Astrocyte (in vitro differentiated cells and primary cell): ENCODE results near the gene HMGN3. TPM values are rescaled to one million over a fixed set of nuclear protein-coding genes. Genes with fewer than 3 reads are reported as not detected.

Experiments
- DNase-seq: peaks from one replicate; pipeline ENCODE4 v3.0.0-alpha.2; 2010; ENCODE audit warnings: low read depth
- FAIRE-seq: peaks from 2 replicates; lab custom pipeline; 2011; peaks lifted over from hg19 to GRCh38; lab: Jason Lieb, UNC
- H2AFZ ChIP-seq: 2 replicates; pipeline ENCODE4 v1.6.0; 2012; ENCODE audit warnings: low read depth, low read length, inconsistent platforms
- H3K27ac ChIP-seq: 2 replicates; pipeline ENCODE4 v1.5.1; 2011; ENCODE audit warnings: low read depth, low read length, inconsistent platforms
- H3K27me3 ChIP-seq: 2 replicates; pipeline ENCODE4 v1.6.0; 2011; ENCODE audit warnings: low read length, inconsistent platforms; ENCODE audit not compliant: insufficient read depth
- H3K36me3 ChIP-seq: 2 replicates; pipeline ENCODE4 v1.5.1; 2011; ENCODE audit warnings: low read length, inconsistent platforms; ENCODE audit not compliant: insufficient read depth
- H3K4me1 ChIP-seq: 2 replicates; pipeline ENCODE4 v1.5.1; 2011; ENCODE audit warnings: low read length, inconsistent platforms; ENCODE audit not compliant: insufficient read depth
- H3K4me2 ChIP-seq: 2 replicates; pipeline ENCODE4 v1.6.0; 2012; ENCODE audit warnings: low read length, inconsistent platforms
- H3K4me3 ChIP-seq: 2 replicates; pipeline ENCODE4 v1.5.1; 2011; ENCODE audit warnings: low read depth, mild to moderate bottlenecking, low read length, inconsistent platforms; ENCODE audit not compliant: insufficient read depth
- H3K79me2 ChIP-seq: 2 replicates; pipeline ENCODE4 v1.6.0; 2012; ENCODE audit warnings: mild to moderate bottlenecking, low read length, inconsistent platforms; ENCODE audit not compliant: insufficient read depth
- H3K9ac ChIP-seq: 2 replicates; pipeline ENCODE4 v1.6.0; 2012; ENCODE audit warnings: mild to moderate bottlenecking, low read length, inconsistent platforms
- H3K9me3 ChIP-seq: 2 replicates; pipeline ENCODE4 v1.5.1; 2012; ENCODE audit warnings: low read depth, mild to moderate bottlenecking, low read length, inconsistent platforms; ENCODE audit not compliant: insufficient read depth
- H4K20me1 ChIP-seq: 2 replicates; pipeline ENCODE4 v1.6.0; 2012; ENCODE audit warnings: low read length, inconsistent platforms; ENCODE audit not compliant: insufficient read depth
- H3K27ac Mint-ChIP-seq: one replicate; pipeline ENCODE4 v1.8.0; 2021; ENCODE audit warnings: mild to moderate bottlenecking, mixed read lengths; ENCODE audit not compliant: unreplicated experiment
- H3K27me3 Mint-ChIP-seq: one replicate; pipeline ENCODE4 v1.8.0; 2021; ENCODE audit warnings: low read depth, mixed read lengths; ENCODE audit not compliant: unreplicated experiment
- H3K36me3 Mint-ChIP-seq: one replicate; pipeline ENCODE4 v1.8.0; 2021; ENCODE audit warnings: low read depth, mixed read lengths; ENCODE audit not compliant: unreplicated experiment
- H3K4me1 Mint-ChIP-seq: one replicate; pipeline ENCODE4 v1.8.0; 2021; ENCODE audit warnings: low read depth, mixed read lengths; ENCODE audit not compliant: unreplicated experiment
- H3K4me3 Mint-ChIP-seq: one replicate; pipeline ENCODE4 v1.8.0; 2021; ENCODE audit warnings: mild to moderate bottlenecking, moderate library complexity, mixed read lengths; ENCODE audit not compliant: unreplicated experiment
- H3K9me3 Mint-ChIP-seq: one replicate; pipeline ENCODE4 v1.8.0; 2021; ENCODE audit warnings: mild to moderate bottlenecking, mixed read lengths; ENCODE audit not compliant: unreplicated experiment
- EZH2 ChIP-seq: IDR thresholded peaks from 2 replicates; pipeline ENCODE4 v1.6.1; 2012; ENCODE audit warnings: mild to moderate bottlenecking, low read length, inconsistent platforms; ENCODE audit not compliant: insufficient read depth
- total RNA-seq: library from RNA; stranded (reverse); gene quantifications from 2 replicates; pipeline ENCODE4 v1.2.1, GENCODE V29; 2021
- TF ChIP-seq, protein P1 (sequence below): IDR thresholded peaks from 2 replicates; pipeline ENCODE4 v1.5.1; 2011; ENCODE audit warnings: low read depth, mild to moderate bottlenecking, inconsistent platforms, low read length, moderate library complexity; ENCODE audit not compliant: insufficient read depth

HMGN3 gene
- total RNA-seq, 1 donor from 2014 or later: 71.5 TPM

DNA sequence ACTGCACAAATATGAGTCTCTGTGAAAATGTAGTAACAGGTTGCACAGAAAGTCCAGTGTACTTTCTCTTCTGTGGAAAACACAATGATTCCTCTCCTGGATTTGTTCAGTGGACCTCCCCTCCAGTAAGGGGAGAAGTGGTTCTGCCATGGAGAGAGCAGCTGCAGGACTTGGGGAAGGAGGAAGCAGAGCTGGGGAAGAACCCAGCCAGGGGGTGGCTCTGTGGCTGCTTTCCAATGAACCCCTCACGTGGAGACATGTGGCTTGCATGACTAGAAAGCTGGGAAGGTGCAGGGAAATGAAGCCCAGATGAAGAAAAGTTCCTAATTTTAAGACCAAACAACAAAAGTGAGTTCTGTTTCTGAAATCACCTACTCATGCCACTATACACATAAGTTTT, 31.9 kb downstream of the HMGN3 start:
- Histone ChIP-seq H3K9me3 (no peaks in the 10 kb centered on the region), H3K4me1 (no peaks in the 10 kb centered on the region), H2AFZ (no peak overlapping the region), H3K4me2 (no peak overlapping the region), H4K20me1 (no peaks in the 10 kb centered on the region), H3K36me3 (peaks cover 5% of the 10 kb centered on the region), H3K4me3 (no peak overlapping the region), H3K27me3 (no peaks in the 10 kb centered on the region), H3K27ac (no peak overlapping the region), H3K79me2 (no peaks in the 10 kb centered on the region), H3K9ac (no peak overlapping the region)
- no peak for FAIRE-seq
- peaks cover 2% of the 10 kb centered on the region for H3K9me3 Mint-ChIP-seq
- no peak for TF ChIP-seq EZH2
- TF ChIP-seq, protein P1, sequence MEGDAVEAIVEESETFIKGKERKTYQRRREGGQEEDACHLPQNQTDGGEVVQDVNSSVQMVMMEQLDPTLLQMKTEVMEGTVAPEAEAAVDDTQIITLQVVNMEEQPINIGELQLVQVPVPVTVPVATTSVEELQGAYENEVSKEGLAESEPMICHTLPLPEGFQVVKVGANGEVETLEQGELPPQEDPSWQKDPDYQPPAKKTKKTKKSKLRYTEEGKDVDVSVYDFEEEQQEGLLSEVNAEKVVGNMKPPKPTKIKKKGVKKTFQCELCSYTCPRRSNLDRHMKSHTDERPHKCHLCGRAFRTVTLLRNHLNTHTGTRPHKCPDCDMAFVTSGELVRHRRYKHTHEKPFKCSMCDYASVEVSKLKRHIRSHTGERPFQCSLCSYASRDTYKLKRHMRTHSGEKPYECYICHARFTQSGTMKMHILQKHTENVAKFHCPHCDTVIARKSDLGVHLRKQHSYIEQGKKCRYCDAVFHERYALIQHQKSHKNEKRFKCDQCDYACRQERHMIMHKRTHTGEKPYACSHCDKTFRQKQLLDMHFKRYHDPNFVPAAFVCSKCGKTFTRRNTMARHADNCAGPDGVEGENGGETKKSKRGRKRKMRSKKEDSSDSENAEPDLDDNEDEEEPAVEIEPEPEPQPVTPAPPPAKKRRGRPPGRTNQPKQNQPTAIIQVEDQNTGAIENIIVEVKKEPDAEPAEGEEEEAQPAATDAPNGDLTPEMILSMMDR: no peak
- no peak for DNase-seq
- H3K36me3 Mint-ChIP-seq: peaks cover 25% of the 10 kb centered on the region
- no peak overlapping the region for H3K4me3 Mint-ChIP-seq
- H3K27ac Mint-ChIP-seq: no peak overlapping the region
- H3K27me3 Mint-ChIP-seq: no peaks in the 10 kb centered on the region
- H3K4me1 Mint-ChIP-seq: no peaks in the 10 kb centered on the region

DNA sequence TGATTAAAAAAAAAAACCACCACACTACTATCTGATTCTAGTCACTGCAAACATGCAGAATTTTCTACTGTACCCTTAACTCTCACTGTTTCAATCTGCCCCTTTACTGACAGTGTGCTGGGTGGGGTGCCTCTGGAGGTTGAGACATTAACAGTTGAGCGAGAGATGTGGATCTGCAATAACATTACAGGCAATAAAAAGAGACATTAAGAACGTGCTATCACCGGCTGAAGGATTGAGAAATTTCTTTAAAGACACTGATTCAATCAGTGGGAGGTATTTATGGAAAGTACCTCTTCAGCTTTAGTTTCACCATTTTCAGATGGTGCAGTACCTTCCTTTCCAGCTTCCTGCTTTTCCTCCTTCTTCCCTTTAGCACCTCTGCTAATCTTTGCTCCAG, 32.5 kb downstream of the HMGN3 start:
- no peak overlapping the region for H3K27ac Mint-ChIP-seq
- peaks cover 21% of the 10 kb centered on the region for H3K36me3 Mint-ChIP-seq
- Histone ChIP-seq H3K4me2 (no peak overlapping the region), H3K79me2 (no peaks in the 10 kb centered on the region), H3K9ac (no peak overlapping the region), H2AFZ (no peak overlapping the region), H3K27me3 (no peaks in the 10 kb centered on the region), H3K4me3 (no peak overlapping the region), H3K36me3 (peaks cover 5% of the 10 kb centered on the region), H3K9me3 (no peaks in the 10 kb centered on the region), H4K20me1 (no peaks in the 10 kb centered on the region), H3K4me1 (no peaks in the 10 kb centered on the region), H3K27ac (no peak overlapping the region)
- TF ChIP-seq EZH2: no peak
- TF ChIP-seq, protein P1: no peak
- H3K4me1 Mint-ChIP-seq: no peaks in the 10 kb centered on the region
- H3K9me3 Mint-ChIP-seq: peaks cover 2% of the 10 kb centered on the region
- DNase-seq (no peak), FAIRE-seq (no peak)
- no peaks in the 10 kb centered on the region for H3K27me3 Mint-ChIP-seq
- H3K4me3 Mint-ChIP-seq: no peak overlapping the region

DNA sequence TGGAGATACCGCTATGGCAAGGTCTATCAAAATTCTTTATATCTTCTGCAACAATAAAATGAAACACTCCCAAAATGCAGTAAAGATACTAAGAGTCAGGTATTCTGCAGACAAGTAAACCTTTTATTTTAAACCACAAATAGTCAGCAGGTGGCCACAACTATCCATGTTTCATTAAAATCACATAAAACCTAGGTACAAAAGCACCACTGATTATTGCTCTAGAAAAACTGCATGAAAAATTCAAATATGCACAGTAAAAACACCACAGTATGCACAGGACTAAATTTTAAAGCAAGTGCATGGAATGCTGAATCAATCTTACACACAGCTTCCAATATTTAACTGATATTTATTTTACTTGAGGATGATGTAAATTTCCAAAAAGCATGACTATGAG, 33.3 kb downstream of the HMGN3 start:
- FAIRE-seq: no peak
- H3K4me1 Mint-ChIP-seq: no peaks in the 10 kb centered on the region
- Histone ChIP-seq H3K36me3 (peaks cover 5% of the 10 kb centered on the region), H3K9me3 (no peaks in the 10 kb centered on the region), H4K20me1 (no peaks in the 10 kb centered on the region), H3K4me3 (no peak overlapping the region), H3K4me2 (no peak overlapping the region), H3K27ac (no peak overlapping the region), H3K79me2 (no peaks in the 10 kb centered on the region), H2AFZ (no peak overlapping the region), H3K4me1 (no peaks in the 10 kb centered on the region), H3K27me3 (no peaks in the 10 kb centered on the region), H3K9ac (no peak overlapping the region)
- no peak for DNase-seq
- H3K27ac Mint-ChIP-seq: no peak overlapping the region
- H3K27me3 Mint-ChIP-seq: no peaks in the 10 kb centered on the region
- TF ChIP-seq, protein P1: no peak
- TF ChIP-seq EZH2: no peak
- no peak overlapping the region for H3K4me3 Mint-ChIP-seq
- no peaks in the 10 kb centered on the region for H3K9me3 Mint-ChIP-seq
- H3K36me3 Mint-ChIP-seq: peaks cover 14% of the 10 kb centered on the region
